ENCODE measurements around the gene RPL35. TPM values are rescaled to one million over a fixed set of nuclear protein-coding genes. Genes with fewer than 3 reads are reported as not detected.
A peak's percentile ranks its signal among the peaks of the same experiment; 100 is the strongest.

RPL35 gene
- total RNA-seq, 6 experiments from 2014 or later, result 372 to 1,299 (median 414) TPM

DNA sequence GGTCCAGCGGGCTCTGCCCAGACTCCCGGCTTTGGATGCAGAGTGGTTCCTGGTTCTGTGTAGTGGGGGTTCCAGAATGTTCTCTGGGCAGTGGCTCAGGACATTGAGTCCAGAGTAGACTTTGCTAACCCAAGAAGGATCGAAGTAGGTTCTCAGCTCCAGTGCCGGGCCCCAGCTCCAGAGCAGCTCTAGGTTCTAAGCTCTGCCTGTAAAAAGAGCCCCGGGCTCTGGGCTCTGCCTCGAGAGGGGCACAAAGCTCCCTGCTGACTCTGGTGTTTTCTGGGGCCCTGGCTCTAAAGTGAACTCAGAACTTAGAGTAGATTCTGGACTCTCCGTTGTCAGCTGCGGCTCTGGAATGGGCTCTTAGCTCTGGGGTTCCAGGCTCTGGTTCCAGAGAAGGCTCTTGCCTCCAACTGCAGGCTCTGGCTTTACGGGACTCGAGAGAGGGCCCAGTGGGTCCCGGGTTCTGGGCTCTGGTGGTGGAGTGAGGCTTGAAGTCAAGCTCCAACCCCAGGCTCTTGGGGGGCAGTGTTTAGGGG lies 8.1 kb downstream of the RPL35 start:
- TF ChIP-seq CTCF (IDR thresholded peaks at IDR 0.05), result no peak
- H3K4me1 ChIP-seq, result peaks cover 0 to 3% (median 0%) of the 10 kb centered on the region in 4 donors
- intact Hi-C loops (cut with DNase I), result loop anchor here (5.0 kb wide), 1 partner anchor 76 kb away; the partner anchor contains the start of gene OLFML2A (in 2 of the 2)
- ATAC-seq (peak in 1 of 4 donors; percentile 2), DNase-seq (no peak)
- peak overlapping the region; percentile 20 to 50 (median 46) for H3K4me3 ChIP-seq
- H3K27ac ChIP-seq, result no peak overlapping the region
- peaks cover 0 to 18% (median 9%) of the 10 kb centered on the region in 4 donors for H3K36me3 ChIP-seq
- H3K9me3 ChIP-seq, result no peaks in the 10 kb centered on the region
- whole genome bisulfite sequencing (ENCODE audit: insufficient coverage, low coverage, low lambda C conversion rate, missing lambda C conversion rate), result 40% methylated on average over 1 of the region's 11 CpGs
- no peaks in the 10 kb centered on the region for H3K27me3 ChIP-seq

DNA sequence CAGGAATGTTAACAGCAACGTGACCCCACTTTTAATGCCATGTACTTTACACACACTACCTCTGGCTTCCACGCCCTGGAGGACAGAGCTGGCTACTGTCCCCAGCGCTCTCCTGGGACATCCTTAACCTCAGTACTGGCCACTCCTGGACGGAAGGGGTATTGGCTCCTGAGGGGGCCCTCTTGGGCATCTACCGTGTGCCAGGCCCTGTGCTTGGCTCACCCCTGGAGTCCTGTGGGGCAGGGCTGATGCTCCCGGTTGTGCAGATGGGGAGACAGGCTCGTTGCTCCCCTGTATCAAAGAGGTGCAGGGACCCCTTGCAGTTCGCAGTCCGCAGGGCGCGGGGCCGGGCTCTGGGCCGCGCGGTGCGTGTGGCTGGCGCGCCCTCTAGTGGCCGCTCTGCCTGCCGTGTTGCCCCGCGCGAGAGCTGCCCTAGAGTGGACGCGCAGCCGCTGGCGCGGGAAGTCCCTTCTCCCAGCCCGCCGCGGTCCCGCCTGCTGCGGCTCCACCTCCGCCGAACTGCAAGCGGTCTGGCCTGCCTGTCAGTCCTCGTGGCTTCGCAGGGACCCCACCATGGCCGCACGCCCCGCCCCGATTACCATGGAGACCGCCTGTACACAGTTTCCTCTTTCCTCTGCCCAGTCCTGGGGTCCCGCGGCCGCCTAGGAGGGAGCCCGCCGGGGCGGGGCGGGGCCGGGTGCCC lies 8.8 kb downstream of the RPL35 start, which contains the start of gene WDR38:
Gene WDR38, plus strand, starts transcription at position 632 of the 703 bp plus-strand sequence. CDS start 72 bp downstream, outside the sequence.
- peaks cover 0 to 3% (median 0%) of the 10 kb centered on the region in 4 donors for H3K4me1 ChIP-seq
- no peak within 1 kb of the TSS for H3K27ac ChIP-seq
- H3K27me3 ChIP-seq, result no peaks in the 10 kb centered on the region
- peak; percentile 86 to 95 (median 89) for ATAC-seq
- peaks cover 0 to 11% (median 4%) of the 10 kb centered on the region in 4 donors for H3K36me3 ChIP-seq
- DNase-seq, result peak; percentile 74 to 81 (median 80)
- peak within 1 kb of the TSS; percentile 20 to 50 (median 46) for H3K4me3 ChIP-seq
- intact Hi-C loops (cut with DNase I), result loop anchor here (5.0 kb wide), 1 partner anchor 76 kb away; the partner anchor contains the start of gene OLFML2A (in 2 of the 2)
- TF ChIP-seq CTCF (IDR thresholded peaks at IDR 0.05) (peak; percentile 96 to 99 (median 98)), POLR2A (IDR thresholded peaks at IDR 0.05) (no peak)
- H3K9me3 ChIP-seq, result no peaks in the 10 kb centered on the region
- WGBS (ENCODE audit: insufficient coverage, low coverage, low lambda C conversion rate, missing lambda C conversion rate), result no CpG with 5 or more reads among the region's 51 CpGs

- Histone ChIP-seq H3K4me3 (peak overlapping the region in 1 of 3 donors; percentile 50), H3K4me1 (peaks cover 0 to 3% (median 0%) of the 10 kb centered on the region in 4 donors), H3K27ac (no peak overlapping the region), H3K27me3 (no peaks in the 10 kb centered on the region), H3K36me3 (peaks cover 0 to 4% (median under 1%) of the 10 kb centered on the region in 4 donors), H3K9me3 (no peaks in the 10 kb centered on the region)
- intact Hi-C loops (cut with DNase I), result loop anchor here (5.0 kb wide), 1 partner anchor 75 kb away; the partner anchor contains the start of gene OLFML2A (in 2 of the 2)
- WGBS (ENCODE audit: insufficient coverage, low coverage, low lambda C conversion rate, missing lambda C conversion rate), result 52% methylated on average over 3 of the region's 13 CpGs
- ATAC-seq, result no peak
- TF ChIP-seq CTCF (IDR thresholded peaks at IDR 0.05) (no peak), POLR2A (IDR thresholded peaks at IDR 0.05) (no peak)
- no peak for DNase-seq
Measured at GRCh38 chr9:124852121-124852828, 9.5 kb downstream of the RPL35 start.

DNA sequence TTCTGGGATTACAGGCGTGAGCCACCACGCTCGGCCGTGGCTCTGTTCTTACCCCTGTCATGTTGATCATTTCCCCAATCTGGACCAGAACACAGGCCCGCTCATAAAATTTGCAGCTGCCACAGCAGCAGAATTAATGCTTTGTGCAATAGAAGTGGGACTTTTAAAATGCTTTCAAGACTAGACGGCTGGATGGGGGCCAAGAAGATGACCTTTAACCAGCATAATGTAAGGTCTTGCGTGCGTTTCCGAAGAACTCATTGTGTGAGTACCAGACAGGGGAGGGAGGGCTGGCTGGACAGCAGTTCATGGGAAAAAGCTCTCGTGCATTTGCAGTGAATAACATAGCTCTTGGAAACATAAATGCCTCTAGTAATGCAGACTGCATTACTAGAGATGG lies 12.0 kb downstream of the RPL35 start:
- H3K27me3 ChIP-seq, result no peaks in the 10 kb centered on the region
- DNase-seq (no peak), ATAC-seq (no peak)
- TF ChIP-seq POLR2A (IDR thresholded peaks at IDR 0.05) (no peak), CTCF (IDR thresholded peaks at IDR 0.05) (no peak)
- 14% methylated on average over 6 of the region's 10 CpGs for WGBS (ENCODE audit: insufficient coverage, low coverage, low lambda C conversion rate, missing lambda C conversion rate)
- H3K9me3 ChIP-seq, result no peaks in the 10 kb centered on the region
- H3K36me3 ChIP-seq, result no peaks in the 10 kb centered on the region
- no peak overlapping the region for H3K4me3 ChIP-seq
- intact Hi-C loops (cut with DNase I), result loop anchor here (5.0 kb wide), 1 partner anchor 72 kb away; the partner anchor contains the start of gene OLFML2A (in 2 of the 2)
- no peak overlapping the region for H3K27ac ChIP-seq
- H3K4me1 ChIP-seq, result peaks cover 0 to 3% (median 0%) of the 10 kb centered on the region in 4 donors
